GM23248 (cell line): ENCODE results near the gene CMKLR1.

Experiments used
- EZH2 ChIP-seq: fragments of 200-600 bp; sonication (generic); IDR thresholded peaks from 2 replicates; pipeline ENCODE4 v1.6.1; 2018; ENCODE audit warnings: antibody characterized with exemption, mild to moderate bottlenecking; ENCODE audit not compliant: insufficient read depth, poor library complexity, severe bottlenecking
- EZH2phosphoT487 ChIP-seq: fragments of 200-600 bp; sonication (generic); IDR thresholded peaks from 2 replicates; pipeline ENCODE4 v1.6.1; 2018; ENCODE audit warnings: antibody characterized with exemption, moderate library complexity, mild to moderate bottlenecking, low read depth; ENCODE audit not compliant: insufficient read depth

DNA sequence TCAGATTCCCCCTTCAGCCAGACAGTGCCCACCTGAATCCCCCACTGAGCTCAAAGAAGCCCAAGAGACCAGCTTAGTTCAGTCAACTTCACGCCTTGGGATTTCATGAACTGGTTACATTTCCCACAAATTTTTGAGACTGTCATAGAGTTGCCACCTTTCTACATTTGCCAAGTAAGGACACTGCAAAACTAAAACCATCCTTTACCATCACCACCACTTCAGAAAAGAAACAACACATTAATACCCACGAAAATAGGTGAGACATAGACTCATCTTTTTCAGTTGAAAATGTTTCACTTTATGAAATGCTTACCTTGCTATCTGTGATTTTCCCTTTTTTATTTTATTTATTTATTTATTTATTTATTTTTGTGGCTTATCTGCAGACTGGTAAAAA, 16.1 kb downstream of the CMKLR1 start:
- no peak for TF ChIP-seq EZH2
- TF ChIP-seq EZH2phosphoT487, result no peak
